ENCODE data around the gene EIF6.

Gene EIF6

GRCh38 chr20:35284267-35284991 lies at the start of gene EIF6:
TSS of gene EIF6 (minus strand) at chr20:35284772. CDS start at chr20:35284487, 285 bp downstream.
- in situ Hi-C loops (cut with HindIII; ENCODE audit: low pct_ligation_motif_present, low pct_unique_long_range_greater_than_20kb, low sequenced_read_pairs): no loop called here
- peak; percentile 85 for DNase-seq

GRCh38 chr20:35333606-35334005 lies 49.0 kb upstream of the EIF6 start:
- DNase-seq: no peak
- in situ Hi-C loops (cut with HindIII; ENCODE audit: low pct_ligation_motif_present, low pct_unique_long_range_greater_than_20kb, low sequenced_read_pairs): no loop called here

- no peak for DNase-seq
- in situ Hi-C loops (cut with HindIII; ENCODE audit: low pct_ligation_motif_present, low pct_unique_long_range_greater_than_20kb, low sequenced_read_pairs): no loop called here
Measured at GRCh38 chr20:35332540-35333200, 48.1 kb upstream of the EIF6 start.

DNA sequence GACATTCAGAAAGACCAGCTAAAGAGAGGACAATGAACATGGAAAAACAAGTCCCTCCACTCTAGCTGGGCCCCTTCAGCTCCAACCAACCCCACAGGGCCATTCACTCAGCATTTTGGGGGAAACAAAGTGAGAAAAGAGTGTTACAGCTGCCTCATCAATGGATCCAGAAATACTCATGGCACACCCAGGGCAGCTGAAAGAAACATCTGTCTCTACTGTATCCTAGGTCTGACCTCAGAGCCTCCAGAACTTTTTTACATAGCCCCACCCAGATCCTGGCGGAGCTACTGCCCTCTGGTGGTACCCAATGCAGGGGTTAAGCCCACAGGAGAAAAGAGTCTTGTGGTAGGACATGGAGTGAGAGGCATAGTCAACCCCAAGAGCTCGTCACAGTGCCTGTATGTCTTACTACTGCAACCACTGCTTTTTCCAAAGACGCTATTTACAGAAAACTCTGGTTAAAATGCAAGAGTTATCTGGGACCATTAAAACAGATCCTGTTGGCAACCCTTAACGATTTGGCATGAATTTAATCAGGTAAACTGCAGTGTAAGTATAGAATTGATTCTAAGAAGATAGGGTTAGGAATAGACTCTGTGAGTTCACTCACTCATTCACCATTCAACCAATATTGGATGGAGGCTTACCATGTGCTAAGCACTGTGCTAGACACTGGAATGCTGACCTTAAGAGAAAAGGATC lies 45.0 kb upstream of the EIF6 start:
- DNase-seq: peak; percentile 64
- in situ Hi-C loops (cut with HindIII; ENCODE audit: low pct_ligation_motif_present, low pct_unique_long_range_greater_than_20kb, low sequenced_read_pairs): no loop called here

GRCh38 chr20:35328689-35329088 lies 44.1 kb upstream of the EIF6 start:
- DNase-seq: no peak
- in situ Hi-C loops (cut with HindIII; ENCODE audit: low pct_ligation_motif_present, low pct_unique_long_range_greater_than_20kb, low sequenced_read_pairs): no loop called here

- in situ Hi-C loops (cut with HindIII; ENCODE audit: low pct_ligation_motif_present, low pct_unique_long_range_greater_than_20kb, low sequenced_read_pairs): no loop called here
- no peak for DNase-seq
Measured at GRCh38 chr20:35328095-35328685, 43.6 kb upstream of the EIF6 start.

- DNase-seq: peak; percentile 27
Measured at GRCh38 chr20:35327074-35327976, 42.8 kb upstream of the EIF6 start.

DNA sequence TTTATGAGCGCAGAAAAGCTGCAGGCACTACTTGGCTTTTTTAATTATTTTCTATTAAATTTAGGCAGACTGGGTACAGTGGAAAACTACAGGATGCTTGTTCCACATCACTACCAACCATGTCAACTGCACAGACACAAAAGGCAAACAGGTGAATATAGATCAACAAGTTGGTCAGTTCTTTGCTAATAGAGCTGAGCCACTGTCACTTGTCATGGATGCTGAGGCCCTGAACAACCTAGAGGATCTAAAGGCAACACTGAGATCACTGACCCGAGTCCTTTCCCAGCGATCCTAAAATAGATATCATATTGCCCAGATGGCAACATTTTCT lies 42.1 kb upstream of the EIF6 start:
- no peak for DNase-seq
- in situ Hi-C loops (cut with HindIII; ENCODE audit: low pct_ligation_motif_present, low pct_unique_long_range_greater_than_20kb, low sequenced_read_pairs): no loop called here

More at GRCh38 chr20:35327074-35327976, 42.8 kb upstream of the EIF6 start:
- in situ Hi-C loops (cut with HindIII; ENCODE audit: low pct_ligation_motif_present, low pct_unique_long_range_greater_than_20kb, low sequenced_read_pairs): no loop called here

DNA sequence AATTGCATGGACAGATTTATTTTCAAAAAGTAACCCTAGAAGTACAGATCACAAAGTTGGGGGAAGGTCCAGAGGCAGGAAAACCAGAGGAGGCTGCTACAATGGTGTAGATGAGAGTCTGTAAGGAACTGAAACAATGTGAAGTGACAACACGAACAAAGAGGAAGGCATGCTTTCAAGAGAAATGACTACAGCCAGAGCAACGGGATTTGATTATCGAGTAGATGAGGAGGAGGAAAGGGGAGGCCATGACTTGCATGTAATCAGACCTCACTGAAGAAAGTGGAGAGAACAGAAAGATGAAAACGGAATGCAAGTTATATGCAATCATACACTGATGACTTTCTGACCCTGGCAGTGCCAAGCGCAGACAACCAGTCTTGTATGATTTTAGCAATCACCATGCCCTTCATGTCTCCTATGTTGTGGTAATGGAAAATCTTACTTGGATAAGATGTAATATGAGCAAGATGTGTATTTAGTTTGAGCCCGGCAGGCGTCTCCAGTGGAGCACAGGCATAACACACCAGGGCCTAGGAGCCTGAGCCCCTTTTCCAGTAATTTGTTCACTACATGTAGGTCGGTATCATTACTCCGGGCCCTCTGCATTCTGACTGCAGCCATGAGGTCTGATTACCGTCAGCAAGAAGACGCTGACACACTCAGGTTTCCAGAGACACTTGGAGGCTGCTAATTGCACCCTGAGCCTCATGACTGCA lies 41.6 kb upstream of the EIF6 start:
- DNase-seq: no peak

GRCh38 chr20:35325401-35325800 lies 40.8 kb upstream of the EIF6 start:
- in situ Hi-C loops (cut with HindIII; ENCODE audit: low pct_ligation_motif_present, low pct_unique_long_range_greater_than_20kb, low sequenced_read_pairs): no loop called here

More for the DNA sequence above, 41.6 kb upstream of the EIF6 start:
- in situ Hi-C loops (cut with HindIII; ENCODE audit: low pct_ligation_motif_present, low pct_unique_long_range_greater_than_20kb, low sequenced_read_pairs): no loop called here

DNA sequence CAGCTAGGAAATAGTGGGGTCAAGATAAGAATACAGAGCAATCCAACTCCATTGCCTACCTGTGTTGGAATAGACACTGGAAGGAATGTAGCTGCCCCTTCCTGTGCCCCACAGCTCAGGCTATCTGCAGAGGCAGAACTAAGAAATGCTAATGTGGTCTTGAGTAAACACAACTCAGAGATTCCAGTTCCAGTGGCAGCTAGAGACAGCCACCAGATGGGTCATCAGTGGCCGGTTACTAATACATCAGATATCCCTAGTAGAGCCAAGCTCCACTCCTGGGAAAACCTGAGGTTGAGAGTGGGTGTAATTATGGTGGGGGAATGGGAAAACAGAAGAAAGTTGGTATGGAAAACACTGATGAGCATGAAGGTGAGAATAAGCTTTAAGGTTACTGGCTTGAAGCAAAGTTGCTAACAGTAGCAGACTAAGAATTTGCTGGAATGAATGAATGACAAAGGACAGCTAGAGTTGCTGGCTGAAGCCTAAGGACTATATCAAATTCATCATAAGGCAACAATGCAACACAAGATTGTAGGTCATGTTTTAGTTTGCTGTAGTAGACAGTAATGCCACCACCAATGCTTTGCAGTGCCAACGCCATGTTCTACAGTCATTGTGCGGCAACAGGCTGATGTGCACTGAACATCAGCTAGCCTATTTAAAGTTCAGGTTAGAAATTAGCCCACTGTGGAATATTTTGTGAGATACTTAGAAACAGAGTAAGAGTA lies 36.0 kb upstream of the EIF6 start:
- in situ Hi-C loops (cut with HindIII; ENCODE audit: low pct_ligation_motif_present, low pct_unique_long_range_greater_than_20kb, low sequenced_read_pairs): no loop called here
- DNase-seq: peak; percentile 87

More at GRCh38 chr20:35325401-35325800, 40.8 kb upstream of the EIF6 start:
- DNase-seq: no peak

DNA sequence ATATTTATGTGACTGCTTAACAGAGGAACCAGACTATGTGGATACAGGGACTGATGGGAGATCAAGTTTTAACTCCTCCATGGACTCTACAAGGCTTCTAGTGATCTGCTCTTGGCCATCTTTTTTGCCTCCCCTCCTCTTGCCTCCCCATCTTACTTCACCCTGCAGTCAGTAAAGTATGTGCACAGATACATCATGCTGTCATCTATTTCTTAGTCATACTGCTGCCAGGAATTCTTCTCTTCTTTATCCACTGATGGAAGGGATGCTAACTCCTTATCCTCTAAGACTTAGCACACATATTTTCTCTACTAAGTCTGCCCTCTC lies 35.3 kb upstream of the EIF6 start:
- in situ Hi-C loops (cut with HindIII; ENCODE audit: low pct_ligation_motif_present, low pct_unique_long_range_greater_than_20kb, low sequenced_read_pairs): no loop called here
- peak; percentile 64 for DNase-seq

GRCh38 chr20:35319192-35319870 lies 34.8 kb upstream of the EIF6 start:
- peak; percentile 77 for DNase-seq
- in situ Hi-C loops (cut with HindIII; ENCODE audit: low pct_ligation_motif_present, low pct_unique_long_range_greater_than_20kb, low sequenced_read_pairs): no loop called here

DNA sequence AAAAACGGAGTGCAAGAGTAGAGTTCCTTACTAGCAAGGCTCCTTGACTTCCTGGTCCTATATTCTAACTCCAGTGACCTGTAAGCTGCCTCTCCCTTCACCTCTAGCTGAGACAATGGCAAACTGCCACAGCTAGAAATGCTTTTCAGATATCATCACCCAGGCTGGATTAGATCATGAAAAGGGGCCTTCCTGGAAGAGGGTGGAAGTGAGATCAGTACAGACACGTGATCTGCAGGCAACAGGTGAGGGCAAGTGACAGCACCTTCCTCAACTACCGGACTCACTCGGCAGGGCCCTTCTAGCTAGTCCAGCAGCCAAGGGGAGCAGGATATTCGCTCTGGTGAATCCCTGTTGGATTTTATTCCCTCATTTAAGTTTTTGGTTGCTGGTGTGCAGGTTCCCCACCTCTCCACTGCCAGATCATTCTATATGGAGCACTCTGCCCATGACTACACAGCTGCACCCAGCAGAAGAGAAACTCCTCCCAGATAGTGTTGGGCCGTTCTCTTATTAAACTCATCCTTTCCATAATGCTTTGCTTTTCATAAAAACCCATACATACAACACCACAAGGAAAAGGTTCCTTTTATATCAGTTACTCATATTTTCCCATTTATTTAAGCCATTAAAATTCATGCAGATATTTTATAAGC lies 34.1 kb upstream of the EIF6 start:
- DNase-seq: peak; percentile 96
- in situ Hi-C loops (cut with HindIII; ENCODE audit: low pct_ligation_motif_present, low pct_unique_long_range_greater_than_20kb, low sequenced_read_pairs): no loop called here

DNA sequence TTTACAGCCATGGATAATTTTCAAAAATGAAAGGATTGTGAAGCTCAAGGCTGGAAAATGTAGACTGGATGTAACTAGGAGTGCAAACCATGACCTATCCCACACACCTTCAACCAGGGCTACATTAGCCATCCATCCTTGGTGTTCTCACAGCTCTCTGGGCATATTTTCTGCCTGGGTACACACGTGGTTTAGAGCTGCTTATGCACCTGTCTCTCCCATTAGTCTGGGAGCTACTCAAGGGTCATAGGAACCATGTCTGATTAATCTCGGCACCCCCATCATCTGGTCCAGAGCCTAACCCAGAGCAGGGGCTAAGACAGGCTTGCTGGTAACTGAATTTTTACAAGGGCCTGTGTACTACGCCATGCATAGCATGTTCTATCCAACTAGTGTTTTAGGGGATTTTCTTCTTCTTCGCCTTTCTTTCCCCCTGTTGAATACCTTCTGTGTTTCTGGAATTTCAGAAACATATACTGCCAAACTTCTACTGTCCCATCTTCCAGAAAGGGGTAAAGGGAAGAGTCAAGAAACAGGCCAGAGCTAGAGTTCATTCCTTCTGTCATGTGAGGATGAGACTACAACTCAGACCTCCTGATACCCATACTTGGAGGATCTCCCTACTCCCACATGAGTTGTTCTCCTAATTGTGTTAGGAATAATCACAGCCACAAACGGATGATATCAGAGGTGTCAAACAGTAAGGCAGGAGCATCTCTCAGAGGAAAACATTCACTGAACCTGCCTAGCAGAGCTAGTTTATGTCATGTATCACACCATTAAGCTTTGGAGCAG lies 33.0 kb upstream of the EIF6 start:
- DNase-seq: peak; percentile 32
- in situ Hi-C loops (cut with HindIII; ENCODE audit: low pct_ligation_motif_present, low pct_unique_long_range_greater_than_20kb, low sequenced_read_pairs): no loop called here

GRCh38 chr20:35316086-35316485 lies 31.5 kb upstream of the EIF6 start:
- DNase-seq: no peak
- in situ Hi-C loops (cut with HindIII; ENCODE audit: low pct_ligation_motif_present, low pct_unique_long_range_greater_than_20kb, low sequenced_read_pairs): no loop called here

Data from ACHN (cell line).